Measurements from ENCODE around the gene POLDIP3.
A peak's percentile ranks its signal among the peaks of the same experiment; 100 is the strongest.
"Not testable (repeated sequence)": the region's sequence is repeated elsewhere in the genome, so short reads cannot be mapped to it uniquely, and the experiment has no call there.

POLDIP3 gene

DNA sequence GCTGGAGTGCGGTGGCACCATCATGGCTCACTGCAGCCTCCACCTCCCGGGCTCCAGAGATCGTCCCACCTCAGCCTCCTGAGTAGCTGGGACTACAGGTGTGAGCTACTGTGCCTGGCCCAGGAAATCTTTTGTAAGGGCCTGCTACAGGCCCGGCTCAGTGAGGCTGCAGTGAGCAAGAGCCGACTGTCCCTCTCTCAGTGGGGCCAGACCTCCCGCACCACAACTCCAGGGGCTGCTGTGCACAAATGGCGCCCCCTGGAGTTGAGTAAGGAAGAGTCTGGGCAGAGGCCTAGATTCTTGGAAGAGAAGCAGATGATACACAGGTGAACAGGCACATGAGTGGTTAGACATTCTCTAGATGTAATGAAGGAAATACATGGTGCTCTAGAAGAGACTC, 53.9 kb downstream of the POLDIP3 start:
- Histone ChIP-seq H3K4me3 (ENCODE audit: low read length, poor library complexity, severe bottlenecking) (no peak overlapping the region), H3K27me3 (ENCODE audit: insufficient read depth, low read length, poor library complexity, severe bottlenecking) (no peaks in the 10 kb centered on the region), H3F3A (ENCODE audit: low read depth) (no peaks in the 10 kb centered on the region), H3K9me3 (ENCODE audit: insufficient read depth, low read depth, low read length) (no peaks in the 10 kb centered on the region), H4K20me1 (ENCODE audit: insufficient read depth, low read length, poor library complexity, severe bottlenecking) (no peaks in the 10 kb centered on the region), H2AFZ (ENCODE audit: low read length) (no peak overlapping the region), H3K4me2 (ENCODE audit: low read depth, low read length, poor library complexity, severe bottlenecking) (no peak overlapping the region), H3K9me2 (replicated peaks; ENCODE audit: low read depth, low read length) (no peaks in the 10 kb centered on the region), H3K9ac (ENCODE audit: low read depth, low read length, poor library complexity, severe bottlenecking) (no peak overlapping the region), H3K36me3 (ENCODE audit: insufficient read depth, low read length) (no peaks in the 10 kb centered on the region), H3K4me1 (ENCODE audit: insufficient read depth, low read length, poor library complexity, severe bottlenecking) (no peaks in the 10 kb centered on the region), H3K79me2 (ENCODE audit: insufficient read depth, low read length) (no peaks in the 10 kb centered on the region)
- TF ChIP-seq CTCF (conservative IDR thresholded peaks at IDR 0.05; ENCODE audit: low read length) (peak; percentile 74), EZH2phosphoT487 (IDR thresholded peaks at IDR 0.05; ENCODE audit: borderline replicate concordance) (no peak)

GRCh38 chr22:42560381-42560780, 54.3 kb downstream of the POLDIP3 start:
- no peaks in the 10 kb centered on the region for H3K79me2 ChIP-seq (ENCODE audit: insufficient read depth, low read length)
- H3K4me3 ChIP-seq (ENCODE audit: low read length, poor library complexity, severe bottlenecking) = no peak overlapping the region
- H3K9me3 ChIP-seq (ENCODE audit: insufficient read depth, low read depth, low read length) = no peaks in the 10 kb centered on the region
- no peaks in the 10 kb centered on the region for H3F3A ChIP-seq (ENCODE audit: low read depth)
- no peaks in the 10 kb centered on the region for H3K9me2 ChIP-seq (replicated peaks; ENCODE audit: low read depth, low read length)
- H3K36me3 ChIP-seq (ENCODE audit: insufficient read depth, low read length) = no peaks in the 10 kb centered on the region
- H3K27me3 ChIP-seq (ENCODE audit: insufficient read depth, low read length, poor library complexity, severe bottlenecking) = no peaks in the 10 kb centered on the region
- H4K20me1 ChIP-seq (ENCODE audit: insufficient read depth, low read length, poor library complexity, severe bottlenecking) = no peaks in the 10 kb centered on the region
- H3K4me2 ChIP-seq (ENCODE audit: low read depth, low read length, poor library complexity, severe bottlenecking) = no peak overlapping the region
- no peak overlapping the region for H2AFZ ChIP-seq (ENCODE audit: low read length)
- no peak overlapping the region for H3K9ac ChIP-seq (ENCODE audit: low read depth, low read length, poor library complexity, severe bottlenecking)
- no peaks in the 10 kb centered on the region for H3K4me1 ChIP-seq (ENCODE audit: insufficient read depth, low read length, poor library complexity, severe bottlenecking)
- TF ChIP-seq EZH2phosphoT487 (IDR thresholded peaks at IDR 0.05; ENCODE audit: borderline replicate concordance) = no peak
- no peak for TF ChIP-seq CTCF (conservative IDR thresholded peaks at IDR 0.05; ENCODE audit: low read length)

- TF ChIP-seq CTCF (conservative IDR thresholded peaks at IDR 0.05; ENCODE audit: low read length) = no peak
- no peak for TF ChIP-seq EZH2phosphoT487 (IDR thresholded peaks at IDR 0.05; ENCODE audit: borderline replicate concordance)
- Histone ChIP-seq H3K4me2 (ENCODE audit: low read depth, low read length, poor library complexity, severe bottlenecking) (no peak within 1 kb of the TSS), H3K27me3 (ENCODE audit: insufficient read depth, low read length, poor library complexity, severe bottlenecking) (no peaks in the 10 kb centered on the region), H4K20me1 (ENCODE audit: insufficient read depth, low read length, poor library complexity, severe bottlenecking) (no peaks in the 10 kb centered on the region), H3K9me2 (replicated peaks; ENCODE audit: low read depth, low read length) (no peaks in the 10 kb centered on the region), H3F3A (ENCODE audit: low read depth) (no peaks in the 10 kb centered on the region), H3K4me1 (ENCODE audit: insufficient read depth, low read length, poor library complexity, severe bottlenecking) (no peaks in the 10 kb centered on the region), H3K36me3 (ENCODE audit: insufficient read depth, low read length) (no peaks in the 10 kb centered on the region), H2AFZ (ENCODE audit: low read length) (no peak within 1 kb of the TSS), H3K9me3 (ENCODE audit: insufficient read depth, low read depth, low read length) (no peaks in the 10 kb centered on the region), H3K9ac (ENCODE audit: low read depth, low read length, poor library complexity, severe bottlenecking) (no peak within 1 kb of the TSS), H3K79me2 (ENCODE audit: insufficient read depth, low read length) (no peaks in the 10 kb centered on the region), H3K4me3 (ENCODE audit: low read length, poor library complexity, severe bottlenecking) (no peak within 1 kb of the TSS)
Observed at GRCh38 chr22:42553475-42554361, 61.0 kb downstream of the POLDIP3 start, which contains the start of gene SERHL2. Gene SERHL2, plus strand, starts transcription at chr22:42553956. Its CDS starts 65 bp downstream, at chr22:42554021.

DNA sequence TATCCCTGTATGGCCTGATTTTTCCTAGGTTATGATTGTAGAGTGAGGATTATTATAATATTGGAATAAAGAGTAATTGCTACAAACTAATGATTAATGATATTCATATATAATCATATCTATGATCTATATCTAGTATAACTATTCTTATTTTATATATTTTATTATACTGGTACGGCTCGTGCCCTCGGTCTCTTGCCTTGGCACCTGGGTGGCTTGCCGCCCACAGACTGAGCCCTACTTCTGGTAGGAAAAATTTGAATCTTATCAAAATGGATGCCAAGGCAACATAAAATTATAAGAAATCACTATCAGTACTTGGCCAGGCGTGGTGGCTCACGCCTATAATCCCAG, 62.4 kb downstream of the POLDIP3 start:
- not testable (repeated sequence) for H3K4me2 ChIP-seq (ENCODE audit: low read depth, low read length, poor library complexity, severe bottlenecking); H3K36me3 ChIP-seq (ENCODE audit: insufficient read depth, low read length); H3K27me3 ChIP-seq (ENCODE audit: insufficient read depth, low read length, poor library complexity, severe bottlenecking); H3K79me2 ChIP-seq (ENCODE audit: insufficient read depth, low read length); H3F3A ChIP-seq (ENCODE audit: low read depth); H2AFZ ChIP-seq (ENCODE audit: low read length); H3K4me3 ChIP-seq (ENCODE audit: low read length, poor library complexity, severe bottlenecking); H3K9ac ChIP-seq (ENCODE audit: low read depth, low read length, poor library complexity, severe bottlenecking); H3K9me2 ChIP-seq (replicated peaks; ENCODE audit: low read depth, low read length); H3K4me1 ChIP-seq (ENCODE audit: insufficient read depth, low read length, poor library complexity, severe bottlenecking); H3K9me3 ChIP-seq (ENCODE audit: insufficient read depth, low read depth, low read length); H4K20me1 ChIP-seq (ENCODE audit: insufficient read depth, low read length, poor library complexity, severe bottlenecking)

All from Loucy (cell line).